Measurements from ENCODE around the gene PTPN6. TPM values are rescaled to one million over a fixed set of nuclear protein-coding genes. Genes with fewer than 3 reads are reported as not detected.

PTPN6 gene
- polyA plus RNA-seq, 1 donor from 2014 or later = not detected

DNA sequence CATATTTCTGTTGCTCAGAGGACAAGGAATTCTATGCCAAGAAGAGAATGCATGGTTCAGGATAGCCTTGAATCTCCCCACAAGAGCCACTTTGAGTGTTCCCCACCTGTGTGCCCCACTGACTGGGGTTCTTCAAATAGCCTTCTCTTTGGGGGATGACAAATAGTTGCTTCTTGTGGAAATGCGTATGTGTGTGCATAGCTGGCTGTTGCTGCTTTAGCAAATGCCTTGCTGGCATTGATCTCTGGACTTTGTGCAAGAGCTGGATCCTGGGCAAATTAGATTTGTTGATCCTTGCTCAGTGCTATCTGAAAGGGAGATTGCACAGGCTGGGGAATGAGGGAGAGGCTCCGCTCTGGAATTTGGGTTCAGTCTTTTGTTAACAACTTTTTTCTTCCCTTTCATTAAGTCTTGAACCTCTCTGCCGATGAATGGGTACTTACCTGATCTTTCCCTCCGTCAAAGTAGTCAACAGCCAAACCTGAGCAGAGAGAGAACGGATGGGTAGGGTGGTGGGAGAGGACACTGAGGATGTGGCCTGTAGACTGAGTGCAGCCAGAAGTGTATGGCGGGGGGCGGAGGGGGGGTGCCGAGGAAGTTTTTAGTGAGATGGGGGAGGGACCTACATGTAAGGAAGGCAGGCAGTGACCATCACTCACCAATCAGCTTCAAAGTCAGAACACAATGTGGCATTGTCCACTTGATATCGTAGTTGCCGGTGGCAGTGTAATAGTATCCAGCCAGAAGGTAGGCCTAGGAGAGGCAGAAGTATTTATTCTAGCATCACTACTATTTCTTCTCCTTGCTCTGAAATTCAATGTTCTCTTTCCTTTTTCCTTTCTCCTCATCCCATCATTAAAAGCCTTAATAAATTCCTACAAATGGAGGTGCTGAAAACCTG is 30.2 kb downstream of the PTPN6 start:
- Histone ChIP-seq H4K20me1 (ENCODE audit: insufficient read depth) (no peaks in the 10 kb centered on the region), H3K4me3 (ENCODE audit: low read length) (no peak overlapping the region), H3K9me3 (ENCODE audit: low read length) (no peaks in the 10 kb centered on the region), H3K79me2 (replicated peaks; ENCODE audit: insufficient read depth, low read length) (no peaks in the 10 kb centered on the region), H3F3A (ENCODE audit: insufficient read depth, low read length, poor library complexity, severe bottlenecking) (no peaks in the 10 kb centered on the region), H3K27ac (ENCODE audit: low read length) (no peak overlapping the region), H3K4me2 (ENCODE audit: low read length) (no peak overlapping the region), H3K36me3 (ENCODE audit: insufficient read depth, low read length) (peaks cover 8% of the 10 kb centered on the region), H3K9me2 (ENCODE audit: insufficient read depth, low read length) (no peaks in the 10 kb centered on the region), H3K9ac (ENCODE audit: low read length) (no peak overlapping the region), H2AFZ (ENCODE audit: low read depth, low read length) (no peak overlapping the region), H3K27me3 (ENCODE audit: insufficient read depth, low read depth, low read length) (no peaks in the 10 kb centered on the region)
- no peak for TF ChIP-seq EZH2 (IDR thresholded peaks at IDR 0.05; ENCODE audit: borderline replicate concordance, insufficient read depth, low read length, poor library complexity, severe bottlenecking)
- no peak for TF ChIP-seq POLR2AphosphoS5 (IDR thresholded peaks at IDR 0.05)
- no peak for TF ChIP-seq TAF1 (IDR thresholded peaks at IDR 0.05; ENCODE audit: low read depth)
- TF ChIP-seq RAD21 (conservative IDR thresholded peaks at IDR 0.05) = no peak
- no peak for TF ChIP-seq EP300 (conservative IDR thresholded peaks at IDR 0.05; ENCODE audit: poor library complexity, severe bottlenecking)
- TF ChIP-seq, protein P1, sequence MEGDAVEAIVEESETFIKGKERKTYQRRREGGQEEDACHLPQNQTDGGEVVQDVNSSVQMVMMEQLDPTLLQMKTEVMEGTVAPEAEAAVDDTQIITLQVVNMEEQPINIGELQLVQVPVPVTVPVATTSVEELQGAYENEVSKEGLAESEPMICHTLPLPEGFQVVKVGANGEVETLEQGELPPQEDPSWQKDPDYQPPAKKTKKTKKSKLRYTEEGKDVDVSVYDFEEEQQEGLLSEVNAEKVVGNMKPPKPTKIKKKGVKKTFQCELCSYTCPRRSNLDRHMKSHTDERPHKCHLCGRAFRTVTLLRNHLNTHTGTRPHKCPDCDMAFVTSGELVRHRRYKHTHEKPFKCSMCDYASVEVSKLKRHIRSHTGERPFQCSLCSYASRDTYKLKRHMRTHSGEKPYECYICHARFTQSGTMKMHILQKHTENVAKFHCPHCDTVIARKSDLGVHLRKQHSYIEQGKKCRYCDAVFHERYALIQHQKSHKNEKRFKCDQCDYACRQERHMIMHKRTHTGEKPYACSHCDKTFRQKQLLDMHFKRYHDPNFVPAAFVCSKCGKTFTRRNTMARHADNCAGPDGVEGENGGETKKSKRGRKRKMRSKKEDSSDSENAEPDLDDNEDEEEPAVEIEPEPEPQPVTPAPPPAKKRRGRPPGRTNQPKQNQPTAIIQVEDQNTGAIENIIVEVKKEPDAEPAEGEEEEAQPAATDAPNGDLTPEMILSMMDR (IDR thresholded peaks at IDR 0.05; ENCODE audit: poor library complexity, severe bottlenecking) = no peak
- TF ChIP-seq MXI1 (conservative IDR thresholded peaks at IDR 0.05; ENCODE audit: poor library complexity, severe bottlenecking) = no peak
- no peak for TF ChIP-seq SMC3 (conservative IDR thresholded peaks at IDR 0.05; ENCODE audit: poor library complexity)
- TF ChIP-seq, protein P2, sequence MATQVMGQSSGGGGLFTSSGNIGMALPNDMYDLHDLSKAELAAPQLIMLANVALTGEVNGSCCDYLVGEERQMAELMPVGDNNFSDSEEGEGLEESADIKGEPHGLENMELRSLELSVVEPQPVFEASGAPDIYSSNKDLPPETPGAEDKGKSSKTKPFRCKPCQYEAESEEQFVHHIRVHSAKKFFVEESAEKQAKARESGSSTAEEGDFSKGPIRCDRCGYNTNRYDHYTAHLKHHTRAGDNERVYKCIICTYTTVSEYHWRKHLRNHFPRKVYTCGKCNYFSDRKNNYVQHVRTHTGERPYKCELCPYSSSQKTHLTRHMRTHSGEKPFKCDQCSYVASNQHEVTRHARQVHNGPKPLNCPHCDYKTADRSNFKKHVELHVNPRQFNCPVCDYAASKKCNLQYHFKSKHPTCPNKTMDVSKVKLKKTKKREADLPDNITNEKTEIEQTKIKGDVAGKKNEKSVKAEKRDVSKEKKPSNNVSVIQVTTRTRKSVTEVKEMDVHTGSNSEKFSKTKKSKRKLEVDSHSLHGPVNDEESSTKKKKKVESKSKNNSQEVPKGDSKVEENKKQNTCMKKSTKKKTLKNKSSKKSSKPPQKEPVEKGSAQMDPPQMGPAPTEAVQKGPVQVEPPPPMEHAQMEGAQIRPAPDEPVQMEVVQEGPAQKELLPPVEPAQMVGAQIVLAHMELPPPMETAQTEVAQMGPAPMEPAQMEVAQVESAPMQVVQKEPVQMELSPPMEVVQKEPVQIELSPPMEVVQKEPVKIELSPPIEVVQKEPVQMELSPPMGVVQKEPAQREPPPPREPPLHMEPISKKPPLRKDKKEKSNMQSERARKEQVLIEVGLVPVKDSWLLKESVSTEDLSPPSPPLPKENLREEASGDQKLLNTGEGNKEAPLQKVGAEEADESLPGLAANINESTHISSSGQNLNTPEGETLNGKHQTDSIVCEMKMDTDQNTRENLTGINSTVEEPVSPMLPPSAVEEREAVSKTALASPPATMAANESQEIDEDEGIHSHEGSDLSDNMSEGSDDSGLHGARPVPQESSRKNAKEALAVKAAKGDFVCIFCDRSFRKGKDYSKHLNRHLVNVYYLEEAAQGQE (IDR thresholded peaks at IDR 0.05; ENCODE audit: borderline replicate concordance) = no peak

DNA sequence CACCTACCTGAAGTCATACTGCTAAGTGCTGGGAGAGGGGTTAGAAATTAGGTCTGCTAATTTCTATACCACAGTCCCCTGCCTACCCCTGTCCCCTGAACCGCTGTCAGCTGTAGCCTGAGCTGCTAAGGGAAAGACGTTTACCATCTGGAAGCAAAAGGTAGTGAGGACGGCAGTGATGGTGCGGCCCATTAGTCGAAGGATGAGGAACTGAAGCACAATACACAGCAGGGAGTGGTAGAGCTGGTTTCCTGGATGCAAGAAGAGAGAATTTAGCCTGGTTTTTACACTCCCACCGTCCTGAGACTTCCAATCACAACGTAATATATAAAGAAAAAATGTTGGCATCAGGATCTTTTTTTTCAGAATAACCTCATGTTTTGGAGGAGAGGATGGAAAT is 31.4 kb downstream of the PTPN6 start:
- Histone ChIP-seq H3K27me3 (ENCODE audit: insufficient read depth, low read depth, low read length) (no peaks in the 10 kb centered on the region), H3K36me3 (ENCODE audit: insufficient read depth, low read length) (peaks cover 8% of the 10 kb centered on the region), H4K20me1 (ENCODE audit: insufficient read depth) (no peaks in the 10 kb centered on the region), H3K9ac (ENCODE audit: low read length) (no peak overlapping the region), H3K79me2 (replicated peaks; ENCODE audit: insufficient read depth, low read length) (no peaks in the 10 kb centered on the region), H3K9me3 (ENCODE audit: low read length) (no peaks in the 10 kb centered on the region), H3K27ac (ENCODE audit: low read length) (no peak overlapping the region), H3K4me2 (ENCODE audit: low read length) (no peak overlapping the region), H3K9me2 (ENCODE audit: insufficient read depth, low read length) (no peaks in the 10 kb centered on the region), H3F3A (ENCODE audit: insufficient read depth, low read length, poor library complexity, severe bottlenecking) (no peaks in the 10 kb centered on the region), H2AFZ (ENCODE audit: low read depth, low read length) (no peak overlapping the region), H3K4me3 (ENCODE audit: low read length) (no peak overlapping the region)
- TF ChIP-seq RAD21 (conservative IDR thresholded peaks at IDR 0.05) (no peak), EZH2 (IDR thresholded peaks at IDR 0.05; ENCODE audit: borderline replicate concordance, insufficient read depth, low read length, poor library complexity, severe bottlenecking) (no peak), POLR2AphosphoS5 (IDR thresholded peaks at IDR 0.05) (no peak), MXI1 (conservative IDR thresholded peaks at IDR 0.05; ENCODE audit: poor library complexity, severe bottlenecking) (no peak), TAF1 (IDR thresholded peaks at IDR 0.05; ENCODE audit: low read depth) (no peak), EP300 (conservative IDR thresholded peaks at IDR 0.05; ENCODE audit: poor library complexity, severe bottlenecking) (no peak), SMC3 (conservative IDR thresholded peaks at IDR 0.05; ENCODE audit: poor library complexity) (no peak)
- TF ChIP-seq, protein P1 (IDR thresholded peaks at IDR 0.05; ENCODE audit: poor library complexity, severe bottlenecking) = no peak
- TF ChIP-seq, protein P2 (IDR thresholded peaks at IDR 0.05; ENCODE audit: borderline replicate concordance) = no peak
